DMS 273 (cell line): ENCODE results near the gene FRYL.
"Not testable (repeated sequence)": the region's sequence is repeated elsewhere in the genome, so short reads cannot be mapped to it uniquely, and the experiment has no call there.

Experiments used
- DNase-seq: peaks from one replicate; lab custom pipeline; 2025; ENCODE audit not compliant: unreplicated experiment; lab: John Stamatoyannopoulos, UW

The FRYL gene

GRCh38 chr4:48667148-48667547, 112.9 kb downstream of the FRYL start:
- no peak for DNase-seq

GRCh38 chr4:48665555-48666186, 114.4 kb downstream of the FRYL start:
- no peak for DNase-seq

GRCh38 chr4:48664938-48665337, 115.1 kb downstream of the FRYL start:
- no peak for DNase-seq

- no peak for DNase-seq
These were observed 118.7 kb downstream of the FRYL start for GRCh38 chr4:48661391-48661790.

- no peak for DNase-seq
These were observed 119.7 kb downstream of the FRYL start for GRCh38 chr4:48660347-48660746.

- peak; percentile 9 for DNase-seq
These were observed 125.9 kb downstream of the FRYL start for GRCh38 chr4:48654015-48654664.

- DNase-seq = peak; percentile 72
These were observed 126.7 kb downstream of the FRYL start for GRCh38 chr4:48653217-48654014.

- no peak for DNase-seq
These were observed 128.2 kb downstream of the FRYL start for GRCh38 chr4:48651914-48652313.

GRCh38 chr4:48649505-48649904, 130.6 kb downstream of the FRYL start:
- DNase-seq = no peak

- DNase-seq = no peak
These were observed 134.8 kb downstream of the FRYL start for GRCh38 chr4:48645225-48645794.

GRCh38 chr4:48642421-48643374, 137.4 kb downstream of the FRYL start:
- no peak for DNase-seq

- DNase-seq = no peak
These were observed 138.7 kb downstream of the FRYL start for GRCh38 chr4:48641401-48641800.

GRCh38 chr4:48640699-48641098, 139.4 kb downstream of the FRYL start:
- DNase-seq = no peak

GRCh38 chr4:48640225-48640624, 139.9 kb downstream of the FRYL start:
- DNase-seq = no peak

- DNase-seq = peak; percentile 17
These were observed 140.3 kb downstream of the FRYL start for GRCh38 chr4:48639807-48640206.

- not testable (repeated sequence) for DNase-seq
These were observed 141.5 kb downstream of the FRYL start for GRCh38 chr4:48638586-48638985.

- no peak for DNase-seq
These were observed 143.2 kb downstream of the FRYL start for GRCh38 chr4:48636911-48637310.

- no peak for DNase-seq
These were observed 144.1 kb downstream of the FRYL start for GRCh38 chr4:48635980-48636379.

GRCh38 chr4:48635310-48635709, 144.8 kb downstream of the FRYL start:
- DNase-seq = no peak

- no peak for DNase-seq
These were observed 145.3 kb downstream of the FRYL start for GRCh38 chr4:48634688-48635308.
